K562 (cell line): Measurements from ENCODE around the gene NXF1. TPM values are rescaled to one million over a fixed set of nuclear protein-coding genes. Genes with fewer than 3 reads are reported as not detected.

Source experiments
- BRF1 ChIP-seq: IDR thresholded peaks from 3 replicates; pipeline ENCODE4 v1.6.1; 2011; ENCODE audit warnings: borderline replicate concordance, mild to moderate bottlenecking; ENCODE audit not compliant: insufficient read length; ENCODE audit errors: extremely low read depth
- HNRNPK ChIP-seq: fragments of 200-400 bp; formaldehyde crosslinking; IDR thresholded peaks from one replicate; pipeline ENCODE4 v1.6.1; 2018; ENCODE audit warnings: mild to moderate bottlenecking, low read depth, low read length; ENCODE audit not compliant: poor library complexity, severe bottlenecking
- LCOR ChIP-seq: sonication (generic); formaldehyde crosslinking; IDR thresholded peaks from 2 replicates; pipeline ENCODE4 v1.8.0; 2022; ENCODE audit warnings: mild to moderate bottlenecking, missing genetic modification reagents
- MYC ChIP-seq, 2 experiments: fragments of 250-450 bp in 1 of 2; sonication (Bioruptor Pico) in 1 of 2; IDR thresholded peaks; 2 replicates each; pipeline versions ENCODE4 v1.5.1 to v1.6.1; 2012 to 2021; ENCODE audit warnings: low read depth in 2 of 2, borderline replicate concordance in 1 of 2, improper control_type of control experiment in 1 of 2, low read length in 1 of 2, mild to moderate bottlenecking in 1 of 2, moderate library complexity in 1 of 2
- NR1H2 ChIP-seq: sonication (generic); formaldehyde crosslinking; IDR thresholded peaks from 2 replicates; pipeline ENCODE4 v1.4.0; 2020; ENCODE audit warnings: mild to moderate bottlenecking, missing genetic modification reagents
- NR2F6 ChIP-seq: fragments of 450-650 bp; formaldehyde crosslinking; IDR thresholded peaks from 2 replicates; pipeline ENCODE4 v1.4.0; 2020; ENCODE audit warnings: mild to moderate bottlenecking
- PBX2 ChIP-seq, 2 experiments: IDR thresholded peaks in 1 of 2; conservative IDR thresholded peaks in 1 of 2; 2 replicates each; pipeline ENCODE4 v1.6.1; 2016; ENCODE audit warnings: low read depth in 2 of 2, mild to moderate bottlenecking in 1 of 2, missing compliant biosample characterization in 1 of 2, missing genetic modification characterization in 1 of 2, moderate library complexity in 1 of 2
- POLR2AphosphoS2 ChIP-seq: IDR thresholded peaks from 2 replicates; pipeline ENCODE4 v1.6.1; 2012; ENCODE audit warnings: low read length, improper control_type of control experiment
- RFX7 ChIP-seq: fragments of 250-450 bp; sonication (Bioruptor Pico); IDR thresholded peaks from 2 replicates; pipeline ENCODE4 v1.5.1; 2021; ENCODE audit warnings: mild to moderate bottlenecking
- RREB1 ChIP-seq: fragments of 250-450 bp; sonication (Bioruptor Pico); IDR thresholded peaks from 2 replicates; pipeline ENCODE4 v1.4.0; 2020
- SP1 ChIP-seq: sonication (generic); formaldehyde crosslinking; IDR thresholded peaks from 2 replicates; pipeline ENCODE4 v1.8.1; 2022; ENCODE audit warnings: mild to moderate bottlenecking, missing genetic modification reagents
- XRCC4 ChIP-seq: IDR thresholded peaks from one replicate; pipeline ENCODE4 v1.6.1; 2011; ENCODE audit not compliant: insufficient read depth, insufficient read length; ENCODE audit errors: extremely low read depth
- ZBTB12 ChIP-seq: fragments of 250-450 bp; sonication (Bioruptor Pico); IDR thresholded peaks from 2 replicates; pipeline ENCODE4 v1.4.0; 2020
- ZBTB8A ChIP-seq: fragments of 450-650 bp; IDR thresholded peaks from 2 replicates; pipeline ENCODE4 v1.6.1; 2018; ENCODE audit warnings: mild to moderate bottlenecking, moderate library complexity; ENCODE audit not compliant: partially characterized antibody
- ZNF134 ChIP-seq: fragments of 250-450 bp; sonication (Bioruptor Pico); conservative IDR thresholded peaks from 2 replicates; pipeline ENCODE4 v1.4.0; 2020
- ZNF274 ChIP-seq: IDR thresholded peaks from 2 replicates; pipeline ENCODE4 v1.6.1; 2011; ENCODE audit warnings: low read depth, mild to moderate bottlenecking, low read length, moderate library complexity, borderline replicate concordance
- polyA plus RNA-seq, 8 experiments: library from polyadenylated mRNA; depleted of rRNA in 4 of 8; stranded (reverse) in 5 of 8; unstranded in 3 of 8; fragments of >200 nt; fragmentation: Nextera tagmentation in 2 of 8; fragmentation: Illumina TruSeq in 1 of 8; extraction: Ambion mirVana in 2 of 8; extraction: Trizol in 1 of 8; gene quantifications; 2 replicates each; pipeline versions ENCODE4 v1.2.1 to v1.2.3, GENCODE V29; 2011 to 2014; ENCODE audit warnings: inconsistent platforms in 1 of 8, missing spikeins in 1 of 8
- total RNA-seq, 7 experiments: library from RNA; depleted of rRNA in 6 of 7; stranded (reverse); fragments of >200 nt in 6 of 7; fragmentation: Illumina TruSeq in 2 of 7; extraction: Trizol in 2 of 7; gene quantifications; 2 replicates each; pipeline versions ENCODE4 v1.2.1 to v1.2.3, GENCODE V29; 2011 to 2021; ENCODE audit warnings: low replicate concordance in 1 of 7

The NXF1 gene
- total and polyA plus RNA-seq, 9 of the 15 experiments (the other 6 are each of a cell fraction or from before 2014, with no cell fraction given): 18.1 to 98.3 (median 35.8) TPM

- TF ChIP-seq RREB1 (CRISPR knock-in tag): no peak
- no peak for TF ChIP-seq XRCC4
- TF ChIP-seq ZBTB12 (CRISPR knock-in tag): no peak
- no peak for TF ChIP-seq ZNF274
- TF ChIP-seq LCOR (CRISPR knock-in tag): peak; percentile 76; the same call in 1 of the 2 replicates
- no peak for TF ChIP-seq ZBTB8A
- TF ChIP-seq SP1 (CRISPR knock-in tag): peak; percentile 99
- TF ChIP-seq BRF1: no peak
- TF ChIP-seq ZNF134 (CRISPR knock-in tag): 0 out of 2 replicates have a peak, but pooled peaks have one; percentile 14
- peak; percentile 61; the same call in 1 of the 2 replicates for TF ChIP-seq POLR2AphosphoS2
- TF ChIP-seq HNRNPK: no peak
- TF ChIP-seq MYC (IDR thresholded peaks at IDR 0.05; ENCODE audit: low read depth, low read length): peak; percentile 13; the same call in 1 of the 2 replicates
- TF ChIP-seq MYC (CRISPR knock-in tag; IDR thresholded peaks at IDR 0.05; ENCODE audit: borderline replicate concordance, low read depth): no peak; the same call in 1 of the 2 replicates
- TF ChIP-seq RFX7 (CRISPR knock-in tag): no peak
- TF ChIP-seq NR2F6 (CRISPR knock-in tag): no peak
- TF ChIP-seq PBX2 (CRISPR knock-in tag; IDR thresholded peaks at IDR 0.05; ENCODE audit: low read depth): peak; percentile 57
- peak; percentile 98 for TF ChIP-seq PBX2 (tag; conservative IDR thresholded peaks at IDR 0.05; ENCODE audit: low read depth)
- TF ChIP-seq NR1H2 (CRISPR knock-in tag): no peak
Observed at GRCh38 chr11:62753736-62754603, 51.3 kb downstream of the NXF1 start, which contains the start of gene ZBTB3 (continued).
